K562 (cell line): ENCODE results near the gene TSTD2. TPM values are rescaled to one million over a fixed set of nuclear protein-coding genes. Genes with fewer than 3 reads are reported as not detected.

Experiments used
- ATAC-seq: fragments of 200-7000 bp; cut with Tn5 transposase; 3 replicates; pipeline ENCODE4 v1.9.1; 2020; ENCODE audit warnings: moderate library complexity
- BruUV-seq: library from RNA; stranded (reverse); fragments of 400-500 nt; replicated peaks from 2 replicates; lab custom pipeline; 2021; lab: Mats Ljungman, UMichigan
- CTCF ChIA-PET: fragments of 300-600 bp; formaldehyde crosslinking; extraction: SDS; loops from one replicate; lab custom pipeline; 2021; ENCODE audit warnings: low intra/inter-chr PET ratio; lab: Yijun Ruan, JAX
- POLR2A ChIA-PET: fragments of 300-600, 350-650 bp; sonication (Branson Sonifier 250); formaldehyde crosslinking; extraction: SDS; loops from one replicate; lab custom pipeline; 2021; ENCODE audit warnings: antibody characterized with exemption, inconsistent platforms; lab: Yijun Ruan, JAX
- DNase-seq, 4 experiments: peaks; one replicate each; pipeline versions ENCODE4 v3.0.0 to v3.0.0-alpha.2; 2011 to 2018; ENCODE audit warnings: low spot score in 3 of 4, mixed read lengths in 3 of 4; ENCODE audit errors: extremely low read depth in 1 of 4
- FAIRE-seq: peaks from 2 replicates; lab custom pipeline; 2011; peaks lifted over from hg19 to GRCh38; lab: Jason Lieb, UNC
- H2AFZ ChIP-seq: 2 replicates; pipeline ENCODE4 v1.6.0; 2011; ENCODE audit warnings: low read depth, low read length, control low read depth, inconsistent platforms
- H3K27ac ChIP-seq: fragments of 200-600 bp; 3 replicates; pipeline ENCODE4 v1.8.0; 2011; ENCODE audit warnings: low read depth, mild to moderate bottlenecking, control low read depth, inconsistent platforms, low read length, moderate library complexity, mixed read lengths; ENCODE audit errors: extremely low read depth
- H3K27me3 ChIP-seq, 2 experiments: fragments of 300-600 bp in 1 of 2; 2 replicates in 1 of 2; 3 replicates in 1 of 2; pipeline versions ENCODE4 v1.6.0 to v1.8.0; 2011; ENCODE audit warnings: inconsistent platforms in 2 of 2, low read length in 2 of 2, mild to moderate bottlenecking in 1 of 2, mixed read lengths in 1 of 2, moderate library complexity in 1 of 2; ENCODE audit not compliant: control insufficient read depth in 2 of 2, insufficient read depth in 2 of 2
- H3K36me3 ChIP-seq: fragments of 300-600 bp; 3 replicates; pipeline ENCODE4 v1.8.0; 2011; ENCODE audit warnings: mild to moderate bottlenecking, low read length, inconsistent platforms; ENCODE audit not compliant: control insufficient read depth, insufficient read depth
- H3K4me1 ChIP-seq, 2 experiments: fragments of 200-600 bp in 1 of 2; replicated peaks in 1 of 2; 2 replicates in 1 of 2; 3 replicates in 1 of 2; pipeline versions ENCODE4 v1.5.1 to v1.8.0; 2011; ENCODE audit warnings: inconsistent platforms in 2 of 2, low read length in 2 of 2, mild to moderate bottlenecking in 1 of 2, mixed read lengths in 1 of 2, moderate library complexity in 1 of 2; ENCODE audit not compliant: control insufficient read depth in 2 of 2, insufficient read depth in 2 of 2
- H3K4me2 ChIP-seq: 2 replicates; pipeline ENCODE4 v1.6.1; 2011; ENCODE audit warnings: low read length, control low read depth, inconsistent platforms, mixed read lengths; ENCODE audit not compliant: insufficient read depth
- H3K4me3 ChIP-seq: fragments of 200-600 bp; sonication (generic), shearing (Covaris generic); 2 replicates; pipeline ENCODE4 v1.5.1; 2016; ENCODE audit warnings: control low read depth, inconsistent platforms
- H3K79me2 ChIP-seq: fragments of 200-600 bp; 3 replicates; pipeline ENCODE4 v1.8.0; 2011; ENCODE audit warnings: low read length, inconsistent platforms; ENCODE audit not compliant: control insufficient read depth, insufficient read depth
- H3K9ac ChIP-seq, 2 experiments: 2 replicates each; pipeline versions ENCODE4 v1.6.0 to v1.6.1; 2011; ENCODE audit warnings: low read depth in 2 of 2, low read length in 2 of 2, control low read depth in 1 of 2, inconsistent platforms in 1 of 2, mild to moderate bottlenecking in 1 of 2, mixed read lengths in 1 of 2; ENCODE audit not compliant: insufficient read depth in 1 of 2
- H3K9me1 ChIP-seq: one replicate; pipeline ENCODE4 v1.6.0; 2011; ENCODE audit warnings: inconsistent platforms, mild to moderate bottlenecking, low read length, moderate library complexity; ENCODE audit not compliant: control insufficient read depth, insufficient read depth
- H3K9me3 ChIP-seq: replicated peaks from 2 replicates; pipeline ENCODE4 v1.5.1; 2011; ENCODE audit warnings: low read depth, low read length, inconsistent platforms; ENCODE audit not compliant: control insufficient read depth, insufficient read depth
- H4K20me1 ChIP-seq: replicated peaks from 2 replicates; pipeline ENCODE4 v1.6.1; 2011; ENCODE audit warnings: low read length, inconsistent platforms, mixed read lengths; ENCODE audit not compliant: control insufficient read depth, insufficient read depth
- CHD2 ChIP-seq: IDR thresholded peaks from 2 replicates; pipeline ENCODE4 v1.6.1; 2011; ENCODE audit warnings: low read depth, low read length
- MYC ChIP-seq, 2 experiments: fragments of 250-450 bp in 1 of 2; sonication (Bioruptor Pico) in 1 of 2; IDR thresholded peaks; 2 replicates each; pipeline versions ENCODE4 v1.5.1 to v1.6.1; 2012 to 2021; ENCODE audit warnings: low read depth in 2 of 2, borderline replicate concordance in 1 of 2, improper control_type of control experiment in 1 of 2, low read length in 1 of 2, mild to moderate bottlenecking in 1 of 2, moderate library complexity in 1 of 2
- NCOA6 ChIP-seq: fragments of 450-650 bp; IDR thresholded peaks from 2 replicates; pipeline ENCODE4 v1.6.1; 2017; ENCODE audit warnings: mild to moderate bottlenecking
- PHB2 ChIP-seq: fragments of 450-650 bp; IDR thresholded peaks from 2 replicates; pipeline ENCODE4 v1.6.1; 2017; ENCODE audit warnings: low read depth
- POLR3G ChIP-seq: IDR thresholded peaks from 2 replicates; pipeline ENCODE4 v1.6.1; 2011; ENCODE audit not compliant: insufficient read length, insufficient replicate concordance; ENCODE audit errors: extremely low read depth
- RFX7 ChIP-seq: fragments of 250-450 bp; sonication (Bioruptor Pico); IDR thresholded peaks from 2 replicates; pipeline ENCODE4 v1.5.1; 2021; ENCODE audit warnings: mild to moderate bottlenecking
- RNF219 ChIP-seq: fragments of 250-450 bp; sonication (Bioruptor Pico); IDR thresholded peaks from 2 replicates; pipeline ENCODE4 v1.5.0; 2022; ENCODE audit warnings: mild to moderate bottlenecking
- SIN3A ChIP-seq, 2 experiments: fragments of 150-350 bp in 1 of 2; IDR thresholded peaks; 2 replicates each; pipeline ENCODE4 v1.6.1; 2011 to 2016; ENCODE audit warnings: borderline replicate concordance in 2 of 2, low read depth in 2 of 2, low read length in 2 of 2, mild to moderate bottlenecking in 2 of 2, moderate library complexity in 2 of 2; ENCODE audit not compliant: control insufficient read depth in 1 of 2
- SIRT6 ChIP-seq: IDR thresholded peaks from one replicate; pipeline ENCODE4 v1.6.1; 2012; ENCODE audit warnings: low read depth, mild to moderate bottlenecking, control low read depth, inconsistent platforms, low read length, moderate library complexity
- TEAD1 ChIP-seq, 2 experiments: fragments of 450-650 bp in 1 of 2; sonication (generic) in 1 of 2; formaldehyde crosslinking; IDR thresholded peaks; 2 replicates each; pipeline versions ENCODE4 v1.4.0 to v1.8.0; 2020 to 2022; ENCODE audit warnings: mild to moderate bottlenecking in 2 of 2, missing genetic modification reagents in 1 of 2
- WHSC1 ChIP-seq: IDR thresholded peaks from one replicate; pipeline ENCODE4 v1.6.1; 2012; ENCODE audit warnings: low read length, control low read depth, inconsistent platforms
- ZNF263 ChIP-seq: sonication (generic); formaldehyde crosslinking; IDR thresholded peaks from 2 replicates; pipeline ENCODE4 v1.8.0; 2022; ENCODE audit warnings: mild to moderate bottlenecking, missing genetic modification reagents, borderline replicate concordance
- ZNF3 ChIP-seq: fragments of 250-450 bp; sonication (Bioruptor Pico); IDR thresholded peaks from 2 replicates; pipeline ENCODE4 v1.5.0; 2021; ENCODE audit warnings: mild to moderate bottlenecking, moderate library complexity
- ZNF324 ChIP-seq: fragments of 250-450 bp; sonication (Bioruptor Pico); IDR thresholded peaks from 2 replicates; pipeline ENCODE4 v1.4.0; 2020; ENCODE audit warnings: mild to moderate bottlenecking
- ZNF347 ChIP-seq: fragments of 450-650 bp; formaldehyde crosslinking; IDR thresholded peaks from 2 replicates; pipeline ENCODE4 v1.4.0; 2020; ENCODE audit warnings: low read depth, mild to moderate bottlenecking, moderate library complexity
- ZNF583 ChIP-seq: fragments of 250-450 bp; sonication (Bioruptor Pico); IDR thresholded peaks from 2 replicates; pipeline ENCODE4 v1.4.0; 2020
- WGBS: fragments of 100-300 bp; shearing (Covaris generic); methylation state at CpG from one replicate; pipeline ENCODE4 v1.1.6; 2016; ENCODE audit warnings: low coverage, mixed read lengths; ENCODE audit not compliant: insufficient coverage; ENCODE audit errors: missing lambda C conversion rate; 5-methylcytosine and 5-hydroxymethylcytosine counted together
- in situ Hi-C: fragments of 300-500 bp; cut with MboI; formaldehyde crosslinking; loops from 4 replicates; pipeline ENCODE4 v1.15.0; 2018; ENCODE audit warnings: inconsistent platforms, mixed read lengths
- intact Hi-C: fragments of 100-400 bp; cut with micrococcal nuclease; formaldehyde crosslinking; loops from 2 replicates; pipeline ENCODE4 v1.14.2; 2022
- polyA plus RNA-seq, 8 experiments: library from polyadenylated mRNA; depleted of rRNA in 4 of 8; stranded (reverse) in 5 of 8; unstranded in 3 of 8; fragments of >200 nt; fragmentation: Nextera tagmentation in 2 of 8; fragmentation: Illumina TruSeq in 1 of 8; extraction: Ambion mirVana in 2 of 8; extraction: Trizol in 1 of 8; gene quantifications; 2 replicates each; pipeline versions ENCODE4 v1.2.1 to v1.2.3, GENCODE V29; 2011 to 2014; ENCODE audit warnings: inconsistent platforms in 1 of 8, missing spikeins in 1 of 8
- total RNA-seq, 7 experiments: library from RNA; depleted of rRNA in 6 of 7; stranded (reverse); fragments of >200 nt in 6 of 7; fragmentation: Illumina TruSeq in 2 of 7; extraction: Trizol in 2 of 7; gene quantifications; 2 replicates each; pipeline versions ENCODE4 v1.2.1 to v1.2.3, GENCODE V29; 2011 to 2021; ENCODE audit warnings: low replicate concordance in 1 of 7
- TF ChIP-seq, protein P1 (sequence below): fragments of 450-650 bp; IDR thresholded peaks from 2 replicates; pipeline ENCODE4 v1.6.1; 2016; ENCODE audit warnings: low read depth, mild to moderate bottlenecking, moderate library complexity
- TF ChIP-seq, protein P2 (sequence below): fragments of 450-650 bp; conservative IDR thresholded peaks from 2 replicates; pipeline ENCODE4 v1.6.1; 2016; ENCODE audit warnings: missing genetic modification characterization, low read depth, mild to moderate bottlenecking, missing compliant biosample characterization, moderate library complexity

Gene TSTD2
- total and polyA plus RNA-seq, 9 of the 15 experiments (the other 6 are each of a cell fraction or from before 2014, with no cell fraction given), result 10.1 to 36.7 (median 19.0) TPM

- CTCF ChIA-PET, result interaction anchor here (1.2 to 2.1 kb wide), 3 partner anchors 17 to 130 kb away, joined by 3 to 24 read pairs (median 10); no protein-coding TSS in a partner anchor
- Histone ChIP-seq H4K20me1 (no peaks in the 10 kb centered on the region), H3K27me3 (no peaks in the 10 kb centered on the region), H3K79me2 (no peaks in the 10 kb centered on the region), H2AFZ (no peak overlapping the region), H3K4me3 (no peak overlapping the region), H3K9ac (no peak overlapping the region), H3K4me1 (peaks cover 0 to 6% of the 10 kb centered on the region in 2 experiments; a peak in 3 of 5 replicates), H3K9me3 (no peaks in the 10 kb centered on the region), H3K36me3 (peaks cover 69% of the 10 kb centered on the region), H3K4me2 (no peak overlapping the region), H3K9me1 (peaks cover 3% of the 10 kb centered on the region), H3K27ac (no peak overlapping the region)
- in situ Hi-C loops (no loop called here), intact Hi-C loops (loop anchor here (1.0 to 5.0 kb wide), 2 partner anchors 130 to 741 kb away; no protein-coding TSS in a partner anchor)
- POLR2A ChIA-PET, result interaction anchor here (0.6 to 1.6 kb wide), 10 partner anchors 10 to 137 kb away, joined by 3 to 10 read pairs (median 3); no protein-coding TSS in a partner anchor
- peak; percentile 96 for ATAC-seq
- peak; percentile 87 for FAIRE-seq
- peak; percentile 56 to 84 (median 63) for DNase-seq
- BruUV-seq, result no TSS peak
- WGBS, result 20% methylated on average over 11 of the region's 11 CpGs
- TF ChIP-seq ZNF263, result 0 out of 2 replicates have a peak, but pooled peaks have one; percentile 16
- TF ChIP-seq CHD2, result 0 out of 2 replicates have a peak, but pooled peaks have one; percentile 21
- TF ChIP-seq POLR3G, result no peak
- no peak for TF ChIP-seq NCOA6
- no peak for TF ChIP-seq ZNF3
- TF ChIP-seq SIRT6, result no peak
- no peak for TF ChIP-seq ZNF583 (CRISPR knock-in tag)
- no peak for TF ChIP-seq SIN3A (IDR thresholded peaks at IDR 0.05; ENCODE audit: borderline replicate concordance in 2 of 2, control insufficient read depth in 1 of 2, low read depth in 2 of 2, low read length in 2 of 2)
- TF ChIP-seq MYC (IDR thresholded peaks at IDR 0.05; ENCODE audit: low read depth, low read length), result no peak
- no peak for TF ChIP-seq MYC (CRISPR knock-in tag; IDR thresholded peaks at IDR 0.05; ENCODE audit: borderline replicate concordance, low read depth)
- no peak for TF ChIP-seq ZNF347 (CRISPR knock-in tag)
- TF ChIP-seq, protein P1, sequence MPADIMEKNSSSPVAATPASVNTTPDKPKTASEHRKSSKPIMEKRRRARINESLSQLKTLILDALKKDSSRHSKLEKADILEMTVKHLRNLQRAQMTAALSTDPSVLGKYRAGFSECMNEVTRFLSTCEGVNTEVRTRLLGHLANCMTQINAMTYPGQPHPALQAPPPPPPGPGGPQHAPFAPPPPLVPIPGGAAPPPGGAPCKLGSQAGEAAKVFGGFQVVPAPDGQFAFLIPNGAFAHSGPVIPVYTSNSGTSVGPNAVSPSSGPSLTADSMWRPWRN, result no peak
- no peak for TF ChIP-seq ZNF324 (CRISPR knock-in tag)
- TF ChIP-seq RFX7 (CRISPR knock-in tag), result no peak
- TF ChIP-seq WHSC1, result no peak
- TF ChIP-seq, protein P2, sequence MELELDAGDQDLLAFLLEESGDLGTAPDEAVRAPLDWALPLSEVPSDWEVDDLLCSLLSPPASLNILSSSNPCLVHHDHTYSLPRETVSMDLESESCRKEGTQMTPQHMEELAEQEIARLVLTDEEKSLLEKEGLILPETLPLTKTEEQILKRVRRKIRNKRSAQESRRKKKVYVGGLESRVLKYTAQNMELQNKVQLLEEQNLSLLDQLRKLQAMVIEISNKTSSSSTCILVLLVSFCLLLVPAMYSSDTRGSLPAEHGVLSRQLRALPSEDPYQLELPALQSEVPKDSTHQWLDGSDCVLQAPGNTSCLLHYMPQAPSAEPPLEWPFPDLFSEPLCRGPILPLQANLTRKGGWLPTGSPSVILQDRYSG, result no peak
- no peak for TF ChIP-seq PHB2
- 0 out of 4 replicates have a peak, but pooled peaks of 1 of the 2 experiments have one; percentile 32 for TF ChIP-seq TEAD1 (CRISPR knock-in tag; IDR thresholded peaks at IDR 0.05)
- no peak for TF ChIP-seq RNF219 (CRISPR knock-in tag)
Observed at GRCh38 chr9:97598461-97599288, 34.5 kb downstream of the TSTD2 start.
